Endothelial cell of umbilical vein (primary cell): Measurements from ENCODE around the gene YIPF1. TPM values are rescaled to one million over a fixed set of nuclear protein-coding genes. Genes with fewer than 3 reads are reported as not detected.
"Not testable (repeated sequence)": the region's sequence is repeated elsewhere in the genome, so short reads cannot be mapped to it uniquely, and the experiment has no call there.

Source experiments
- BruUV-seq: library from RNA; stranded (reverse); fragments of 400-500 nt; replicated peaks from 2 replicates; lab custom pipeline; 2021; lab: Mats Ljungman, UMichigan
- CTCF ChIA-PET: fragments of 300-600, 350-600 bp; sonication (Branson Sonifier 250); formaldehyde crosslinking; loops from one replicate; lab custom pipeline; 2021; ENCODE audit warnings: antibody characterized with exemption, inconsistent platforms; lab: Charles Lee
- POLR2A ChIA-PET: fragments of 300-600, 350-600 bp; sonication (Branson Sonifier 250); formaldehyde crosslinking; loops from one replicate; lab custom pipeline; 2021; ENCODE audit warnings: antibody characterized with exemption, inconsistent platforms; lab: Charles Lee
- DNase-seq: peaks from one replicate; pipeline ENCODE4 v3.0.0-alpha.2; 2011; ENCODE audit warnings: low read depth, low spot score
- FAIRE-seq: peaks from 2 replicates; lab custom pipeline; 2011; peaks lifted over from hg19 to GRCh38; lab: Jason Lieb, UNC
- H2AFZ ChIP-seq: 2 replicates; pipeline ENCODE4 v1.6.0; 2012; ENCODE audit warnings: low read depth, low read length, control low read depth, inconsistent platforms
- H3K27ac ChIP-seq: 2 replicates; pipeline ENCODE4 v1.5.1; 2011; ENCODE audit warnings: low read depth, mild to moderate bottlenecking, control low read depth, low read length, moderate library complexity; ENCODE audit not compliant: insufficient read depth
- H3K27me3 ChIP-seq, 2 experiments: 2 replicates each; pipeline versions ENCODE4 v1.6.0 to v1.6.1; 2011; ENCODE audit warnings: low read length in 2 of 2, mixed read lengths in 1 of 2; ENCODE audit not compliant: control insufficient read depth in 2 of 2, insufficient read depth in 2 of 2
- H3K36me3 ChIP-seq, 2 experiments: 2 replicates in 1 of 2; 3 replicates in 1 of 2; pipeline ENCODE4 v1.5.1; 2011; ENCODE audit warnings: low read length in 2 of 2, mild to moderate bottlenecking in 1 of 2, moderate library complexity in 1 of 2; ENCODE audit not compliant: control insufficient read depth in 2 of 2, insufficient read depth in 2 of 2; ENCODE audit errors: extremely low read depth in 1 of 2
- H3K4me1 ChIP-seq: 3 replicates; pipeline ENCODE4 v1.5.1; 2011; ENCODE audit warnings: mild to moderate bottlenecking, low read length; ENCODE audit not compliant: control insufficient read depth, insufficient read depth; ENCODE audit errors: extremely low read depth
- H3K4me2 ChIP-seq: 2 replicates; pipeline ENCODE4 v1.6.1; 2011; ENCODE audit warnings: low read length, control low read depth, mixed read lengths; ENCODE audit not compliant: insufficient read depth
- H3K4me3 ChIP-seq, 3 experiments: fragments of 200-600 bp in 1 of 3; sonication (generic), shearing (Covaris generic) in 1 of 3; replicated peaks in 1 of 3; 2 replicates each; pipeline ENCODE4 v1.5.1; 2011 to 2016; ENCODE audit warnings: control low read depth in 3 of 3, low read length in 3 of 3, mild to moderate bottlenecking in 2 of 3, inconsistent platforms in 1 of 3, low read depth in 1 of 3, moderate library complexity in 1 of 3; ENCODE audit not compliant: insufficient read depth in 1 of 3
- H3K79me2 ChIP-seq: 2 replicates; pipeline ENCODE4 v1.6.0; 2012; ENCODE audit warnings: low read length, inconsistent platforms; ENCODE audit not compliant: control insufficient read depth, insufficient read depth
- H3K9ac ChIP-seq: replicated peaks from 2 replicates; pipeline ENCODE3; 2011; ENCODE audit warnings: low read length, control low read depth; ENCODE audit not compliant: insufficient read depth; ENCODE audit errors: extremely low read depth
- H3K9me1 ChIP-seq: replicated peaks from 3 replicates; pipeline ENCODE4 v1.6.0; 2011; ENCODE audit warnings: mild to moderate bottlenecking, low read length; ENCODE audit not compliant: control insufficient read depth, insufficient read depth; ENCODE audit errors: extremely low read depth
- H3K9me3 ChIP-seq: replicated peaks from 2 replicates; pipeline ENCODE4 v1.5.1; 2012; ENCODE audit warnings: low read length, inconsistent platforms; ENCODE audit not compliant: control insufficient read depth, insufficient read depth
- H4K20me1 ChIP-seq: replicated peaks from 2 replicates; pipeline ENCODE3; 2011; ENCODE audit warnings: mild to moderate bottlenecking, low read length; ENCODE audit not compliant: control insufficient read depth, insufficient read depth; ENCODE audit errors: extremely low read depth
- POLR2A ChIP-seq: IDR thresholded peaks from 2 replicates; pipeline ENCODE4 v1.6.1; 2012; ENCODE audit warnings: low read depth, mild to moderate bottlenecking, control low read depth, low read length
- POLR2AphosphoS5 ChIP-seq: IDR thresholded peaks from 2 replicates; pipeline ENCODE4 v1.6.1; 2012; ENCODE audit warnings: low read depth, mild to moderate bottlenecking, control low read depth, low read length, moderate library complexity; ENCODE audit not compliant: insufficient read depth
- dilution Hi-C: fragments of 300-500 bp; cut with MboI; formaldehyde crosslinking; loops from one replicate; pipeline ENCODE4 v1.15.0; 2019; ENCODE audit warnings: low sequenced_read_pairs; ENCODE audit not compliant: extremely low pct_ligation_motif_present
- intact Hi-C: fragments of 100-400 bp; cut with micrococcal nuclease; formaldehyde crosslinking; loops from one replicate; pipeline ENCODE4 v1.10.0; 2022
- polyA plus RNA-seq, 4 experiments: library from polyadenylated mRNA; depleted of rRNA in 3 of 4; stranded (reverse) in 3 of 4; unstranded in 1 of 4; fragments of >200 nt; gene quantifications; 2 replicates each; pipeline versions ENCODE4 v1.2.1 to v1.2.3, GENCODE V29; 2011 to 2012; ENCODE audit warnings: missing spikeins in 1 of 4
- total RNA-seq: library from RNA; stranded (reverse); gene quantifications from 2 replicates; pipeline ENCODE4 v1.2.3, GENCODE V29; 2021
- TF ChIP-seq, protein P1 (sequence below): IDR thresholded peaks from 2 replicates; pipeline ENCODE4 v1.6.1; 2011; ENCODE audit not compliant: insufficient read depth, insufficient read length

YIPF1 gene
- total and polyA plus RNA-seq, 2 donors (not counting 3 experiments of a cell fraction or from before 2014, with no cell fraction given): 14.8 to 26.2 TPM

DNA sequence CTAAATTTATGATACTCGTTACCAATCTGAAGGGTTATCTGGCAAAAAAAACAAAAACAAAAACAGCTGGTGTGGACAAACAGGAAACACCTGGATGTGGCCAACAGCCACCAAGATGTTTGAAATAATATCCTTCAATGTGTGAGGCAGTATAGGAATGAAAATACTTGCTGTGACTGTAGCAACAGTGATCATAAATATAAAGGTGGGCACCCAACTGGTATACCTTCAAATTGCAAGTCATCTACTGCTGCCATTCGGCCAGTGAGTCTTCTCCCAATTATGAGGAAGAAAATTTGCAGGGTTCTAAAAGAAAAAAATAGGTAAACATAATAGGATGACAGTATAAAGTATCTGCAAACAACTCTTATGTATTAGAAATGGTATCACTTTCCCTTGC lies 916 bp downstream of the YIPF1 start:
- ChIA-PET POLR2A (no interaction called here), CTCF (interaction anchor here (2.5 kb wide), 1 partner anchor 10 kb away, joined by 12 read pairs; no protein-coding TSS in a partner anchor)
- DNase-seq (peak; percentile 41), FAIRE-seq (no peak)
- Histone ChIP-seq H3K4me3 (peak overlapping the region in 1 of 3 experiments; percentile 67), H3K79me2 (no peaks in the 10 kb centered on the region), H3K9ac (no peak overlapping the region), H3K4me2 (peak overlapping the region; percentile 36), H3K27ac (no peak overlapping the region), H3K4me1 (peaks cover 8% of the 10 kb centered on the region), H3K9me1 (no peaks in the 10 kb centered on the region), H3K27me3 (no peaks in the 10 kb centered on the region), H2AFZ (no peak overlapping the region), H4K20me1 (no peaks in the 10 kb centered on the region), H3K9me3 (no peaks in the 10 kb centered on the region), H3K36me3 (no peaks in the 10 kb centered on the region)
- TF ChIP-seq POLR2AphosphoS5 (no peak), POLR2A (no peak)
- TF ChIP-seq, protein P1, sequence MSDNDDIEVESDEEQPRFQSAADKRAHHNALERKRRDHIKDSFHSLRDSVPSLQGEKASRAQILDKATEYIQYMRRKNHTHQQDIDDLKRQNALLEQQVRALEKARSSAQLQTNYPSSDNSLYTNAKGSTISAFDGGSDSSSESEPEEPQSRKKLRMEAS: no peak
- intact Hi-C loops: loop anchor here (1.0 to 2.0 kb wide), 2 partner anchors 50 to 57 kb away; partner anchors contain the start of genes IFT25 and NDC1
- no TSS peak for BruUV-seq
- dilution Hi-C loops: no loop called here

DNA sequence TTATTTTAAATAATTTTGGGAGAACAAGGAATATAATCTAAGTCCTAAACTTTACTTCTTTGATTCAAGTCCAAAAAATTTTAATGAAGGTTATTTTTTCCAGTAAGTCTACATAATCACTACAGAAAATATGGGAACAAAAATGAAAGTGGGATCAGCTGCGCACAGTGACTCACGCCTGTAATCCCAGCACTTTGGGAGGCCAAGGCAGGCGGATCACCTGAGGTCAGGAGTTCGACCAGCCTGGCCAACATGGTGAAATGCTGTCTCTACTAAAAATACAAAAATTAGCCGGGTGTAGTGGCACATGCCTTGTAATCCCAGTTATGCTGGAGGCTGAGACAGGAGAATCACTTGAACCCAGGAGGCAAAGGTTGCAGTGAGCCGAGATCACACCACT lies 6.0 kb downstream of the YIPF1 start:
- intact Hi-C loops, BruUV-seq, H3K9me3 ChIP-seq, DNase-seq, H3K4me1 ChIP-seq, H3K4me3 ChIP-seq, FAIRE-seq, H4K20me1 ChIP-seq, dilution Hi-C loops, H3K79me2 ChIP-seq, POLR2A ChIA-PET, H3K27ac ChIP-seq, H2AFZ ChIP-seq, H3K4me2 ChIP-seq, H3K36me3 ChIP-seq, H3K9me1 ChIP-seq, H3K9ac ChIP-seq, H3K27me3 ChIP-seq: not testable (repeated sequence)
- CTCF ChIA-PET: interaction anchor here (1.3 kb wide), 1 partner anchor 23 kb away, joined by 5 read pairs; no protein-coding TSS in a partner anchor

DNA sequence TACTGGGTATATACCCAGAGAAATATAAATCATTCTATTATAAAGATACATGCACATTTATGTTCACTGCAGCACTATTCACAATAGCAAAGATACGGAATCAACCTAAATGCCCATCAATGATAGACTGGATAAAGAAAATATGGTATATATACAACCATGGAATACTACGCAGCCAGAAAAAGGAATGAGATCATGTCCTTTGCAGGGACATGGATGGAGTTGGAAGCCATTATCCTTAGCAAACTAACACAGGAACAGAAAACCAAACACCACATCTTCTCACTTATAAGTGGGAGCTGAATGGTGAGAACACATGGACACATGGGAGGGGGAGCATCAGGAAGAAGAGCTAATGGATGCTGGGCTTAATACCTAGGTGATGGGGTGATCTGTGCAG lies 7.7 kb downstream of the YIPF1 start:
- H3K4me2 ChIP-seq, dilution Hi-C loops, H3K4me3 ChIP-seq, H3K9me3 ChIP-seq, H4K20me1 ChIP-seq, H3K27ac ChIP-seq, H3K27me3 ChIP-seq, intact Hi-C loops, H3K79me2 ChIP-seq, FAIRE-seq, H3K9me1 ChIP-seq, BruUV-seq, H3K4me1 ChIP-seq, DNase-seq, POLR2A ChIA-PET, H3K36me3 ChIP-seq, H2AFZ ChIP-seq, H3K9ac ChIP-seq: not testable (repeated sequence)
- CTCF ChIA-PET: interaction anchor here (1.0 kb wide), 1 partner anchor 78 kb away, joined by 3 read pairs; no protein-coding TSS in a partner anchor
